NCI-H774 (cell line): ENCODE measurements around the gene SCFD1.
A peak's percentile ranks its signal among the peaks of the same experiment; 100 is the strongest.
"Not testable (repeated sequence)": the region's sequence is repeated elsewhere in the genome, so short reads cannot be mapped to it uniquely, and the experiment has no call there.

Experiments used
- DNase-seq: peaks from one replicate; lab custom pipeline; 2025; lab: John Stamatoyannopoulos, UW

SCFD1 gene

DNA sequence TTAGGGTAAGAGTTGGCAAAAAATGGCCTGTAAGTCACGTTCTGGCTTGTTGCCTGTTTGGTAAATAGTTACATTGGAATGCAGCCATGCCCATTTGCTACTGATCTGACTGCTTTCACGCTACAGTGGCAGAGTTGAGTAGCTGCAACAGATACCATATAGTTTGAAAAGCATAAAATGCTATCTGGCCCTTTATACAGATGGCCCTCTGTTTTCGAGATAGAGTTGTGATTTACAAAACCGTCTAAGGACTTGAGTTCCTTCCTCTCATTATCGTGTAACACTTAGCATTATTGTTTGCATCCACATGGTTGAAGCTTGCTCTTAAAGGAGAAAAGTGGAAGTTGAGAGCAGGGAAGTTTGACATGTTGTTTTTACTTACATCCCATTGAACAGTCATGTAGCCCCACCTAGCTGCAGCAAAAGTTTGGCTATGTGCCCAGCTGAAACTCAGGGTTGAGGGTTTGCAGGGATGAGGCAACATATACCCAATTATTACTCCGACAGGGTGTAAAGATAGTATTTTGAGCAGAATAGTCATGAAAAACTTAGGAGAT, 11.3 kb upstream of the SCFD1 start:
- peak; percentile 95 for DNase-seq

DNA sequence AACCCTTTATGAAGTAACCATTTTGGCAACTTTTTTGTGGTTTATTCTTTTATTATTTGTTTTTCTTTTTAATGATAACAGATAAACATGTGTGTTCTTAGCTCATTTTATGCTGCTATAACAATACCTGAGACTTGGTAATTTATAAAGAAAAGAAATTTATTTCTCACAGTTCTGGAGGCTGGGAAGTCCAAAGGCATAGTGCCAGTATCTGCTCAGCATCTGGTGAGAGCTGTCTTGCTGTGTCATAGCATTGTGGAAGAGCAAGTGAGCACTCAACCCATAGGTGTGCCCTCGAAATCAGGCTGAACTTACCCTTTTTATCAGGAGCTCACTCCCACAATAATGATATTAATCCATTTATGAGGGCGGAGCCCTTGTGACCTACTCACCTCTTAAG, 8.0 kb upstream of the SCFD1 start:
- no peak for DNase-seq

DNA sequence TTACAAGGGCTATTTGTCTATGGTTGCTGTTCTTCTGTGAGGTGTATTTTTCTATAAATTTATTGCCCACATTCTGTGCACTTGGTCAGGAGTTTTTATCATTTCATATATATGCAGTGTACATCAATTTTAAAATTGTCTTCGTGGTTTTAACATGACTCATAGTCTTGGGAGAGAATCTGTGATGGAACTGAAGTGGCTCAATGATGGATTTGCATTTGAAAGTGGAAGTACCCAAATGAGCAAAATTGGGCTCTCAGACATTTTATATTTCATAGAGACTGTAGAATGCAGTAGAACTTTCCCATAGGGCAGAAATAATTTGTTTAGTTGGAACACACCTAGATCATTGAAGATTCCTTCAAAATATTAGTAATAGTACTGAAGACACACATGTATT, 1.9 kb upstream of the SCFD1 start:
- no peak for DNase-seq

DNA sequence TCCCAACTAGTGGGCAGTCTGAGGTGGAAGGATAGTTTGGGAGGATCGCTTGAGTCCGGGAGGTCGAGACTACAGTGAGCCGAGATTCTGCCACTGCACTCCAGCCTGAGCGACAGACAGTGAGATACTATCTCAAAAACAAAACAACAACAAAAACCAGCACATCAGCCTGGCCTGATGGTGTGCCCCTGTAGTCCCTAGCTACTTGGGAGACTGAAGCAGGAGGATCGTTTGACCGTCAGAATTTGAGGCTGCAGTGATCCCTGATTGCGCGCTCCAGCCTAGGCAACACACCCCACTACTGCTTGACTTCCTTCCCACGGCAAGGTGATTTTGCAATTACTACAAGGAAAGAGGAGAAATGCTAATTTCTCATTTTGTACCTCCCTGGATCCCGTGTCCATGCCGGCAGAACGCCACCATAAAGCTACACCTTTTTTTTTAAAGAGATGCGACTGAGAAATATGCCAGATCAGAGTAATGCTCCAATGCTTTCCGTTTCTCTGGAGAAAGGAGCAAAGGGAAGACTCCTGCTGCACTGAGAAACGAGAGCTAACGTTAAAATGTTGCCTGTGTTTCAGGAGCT, 672 bp upstream of the SCFD1 start:
- DNase-seq = no peak

DNA sequence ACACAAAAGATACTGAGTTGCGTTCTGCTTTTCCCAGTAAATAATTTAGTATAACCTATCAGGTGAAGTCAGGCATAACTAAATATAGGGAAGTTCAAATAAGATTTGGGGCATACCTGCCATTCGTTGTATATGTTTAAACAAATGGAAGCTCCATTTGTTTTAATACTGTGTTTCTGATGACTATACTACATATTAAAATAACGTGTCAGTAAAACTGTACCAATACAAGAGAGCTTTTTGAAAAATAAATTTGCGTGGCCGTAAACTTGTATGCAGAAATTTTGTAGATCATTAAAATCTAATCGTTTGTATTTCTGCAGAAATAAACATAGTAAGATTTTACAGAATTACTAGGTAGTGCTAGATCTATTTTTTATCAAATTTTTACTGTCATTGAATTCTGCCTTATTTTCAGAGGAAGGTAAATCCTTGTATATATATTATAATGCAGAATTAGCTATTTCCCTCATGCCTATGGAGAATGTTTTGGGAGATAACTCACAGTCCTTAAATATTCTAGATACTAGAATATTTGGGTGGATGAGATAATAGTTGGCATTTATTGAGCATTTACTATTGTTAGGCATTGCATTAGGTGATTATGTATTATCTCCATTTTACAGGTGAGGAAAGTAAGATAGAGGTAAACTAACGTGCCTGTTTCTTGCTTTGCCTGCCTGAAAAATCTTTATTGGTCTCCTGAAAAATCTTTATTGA, 1.5 kb downstream of the SCFD1 start:
- DNase-seq = no peak

DNA sequence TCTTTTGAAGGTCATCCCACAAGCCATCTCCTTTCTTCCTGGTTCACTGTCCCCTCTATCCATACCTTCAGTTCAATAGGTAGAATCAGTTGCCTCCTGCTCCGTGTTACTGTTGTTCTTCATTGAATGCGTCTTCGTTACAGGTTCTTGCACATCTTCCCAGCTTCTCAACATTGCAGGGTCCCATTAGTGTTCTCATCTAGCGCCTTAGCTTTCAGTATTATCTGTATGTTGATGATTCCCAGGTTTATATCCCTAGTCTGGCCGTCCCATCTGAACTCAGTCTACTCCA, 2.0 kb downstream of the SCFD1 start:
- DNase-seq = no peak

DNA sequence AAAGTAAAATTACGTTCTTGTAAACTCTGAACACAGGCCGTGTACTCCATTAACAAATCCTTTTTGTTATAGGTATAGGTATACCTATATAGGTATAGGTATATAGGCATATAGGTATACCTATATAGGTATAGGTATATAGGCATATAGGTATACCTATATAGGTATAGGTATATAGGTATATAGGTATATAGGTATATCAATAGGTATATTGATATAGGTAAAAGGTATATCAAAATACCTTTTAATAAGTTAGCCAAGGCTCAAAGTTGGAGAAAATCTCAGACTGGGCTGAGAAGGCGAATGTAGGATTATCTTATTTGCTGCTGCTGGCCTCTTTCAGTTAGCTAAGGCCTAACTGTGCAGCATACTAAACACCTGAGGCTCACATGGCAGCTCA, 3.4 kb downstream of the SCFD1 start:
- DNase-seq = no peak

DNA sequence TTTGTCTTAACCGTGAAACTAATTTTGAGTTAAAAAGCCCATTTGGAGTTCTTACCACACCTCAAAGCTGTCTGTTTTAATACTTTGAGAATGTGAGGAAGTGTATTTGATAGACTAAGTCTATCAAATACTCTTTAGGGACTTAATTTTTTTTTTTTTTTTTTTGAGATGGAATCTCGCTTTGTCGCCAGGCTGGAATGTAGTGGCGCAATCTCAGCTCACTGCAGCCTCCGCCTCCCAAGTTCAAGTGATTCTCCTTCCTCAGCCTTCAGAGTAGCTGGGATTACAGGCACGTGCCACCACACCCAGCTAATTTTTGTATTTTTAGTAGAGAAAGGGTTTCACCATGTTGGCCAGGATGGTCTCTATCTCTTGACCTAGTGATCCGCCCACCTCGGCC, 7.3 kb downstream of the SCFD1 start:
- not testable (repeated sequence) for DNase-seq

DNA sequence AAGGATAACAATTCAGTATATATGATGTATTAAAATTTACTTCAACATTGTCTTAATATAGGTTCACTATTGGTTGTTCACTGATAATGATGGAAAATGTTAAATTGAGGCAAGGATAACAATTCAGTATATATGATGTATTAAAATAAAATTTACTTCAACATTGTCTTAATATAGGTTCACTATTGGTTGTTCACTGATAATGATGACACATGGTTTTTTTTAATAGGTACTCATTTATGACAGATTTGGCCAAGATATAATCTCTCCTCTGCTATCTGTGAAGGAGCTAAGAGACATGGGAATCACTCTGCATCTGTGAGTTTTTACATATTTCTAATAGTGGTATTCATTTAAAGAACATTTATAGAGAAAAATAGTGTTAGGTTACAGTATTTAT, 8.1 kb downstream of the SCFD1 start:
- no peak for DNase-seq

DNA sequence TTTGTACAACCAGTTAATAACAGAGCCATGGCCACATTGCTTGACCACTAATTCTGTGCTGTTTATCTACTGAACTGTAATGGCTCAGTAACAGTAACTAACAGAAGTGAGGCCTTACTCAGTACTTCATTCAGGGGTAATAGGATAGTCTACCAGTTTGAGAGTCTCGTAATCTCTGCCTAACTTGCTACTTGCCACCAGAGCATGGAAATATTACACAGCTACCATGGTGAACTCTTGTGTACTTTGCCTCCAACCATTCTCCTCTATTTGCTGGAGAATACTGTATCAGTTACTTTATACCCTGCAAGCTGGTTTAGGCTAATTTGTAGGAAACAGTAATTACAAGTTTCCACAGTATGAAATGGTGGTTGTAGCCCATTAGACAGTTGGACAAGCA, 10.6 kb downstream of the SCFD1 start:
- no peak for DNase-seq

DNA sequence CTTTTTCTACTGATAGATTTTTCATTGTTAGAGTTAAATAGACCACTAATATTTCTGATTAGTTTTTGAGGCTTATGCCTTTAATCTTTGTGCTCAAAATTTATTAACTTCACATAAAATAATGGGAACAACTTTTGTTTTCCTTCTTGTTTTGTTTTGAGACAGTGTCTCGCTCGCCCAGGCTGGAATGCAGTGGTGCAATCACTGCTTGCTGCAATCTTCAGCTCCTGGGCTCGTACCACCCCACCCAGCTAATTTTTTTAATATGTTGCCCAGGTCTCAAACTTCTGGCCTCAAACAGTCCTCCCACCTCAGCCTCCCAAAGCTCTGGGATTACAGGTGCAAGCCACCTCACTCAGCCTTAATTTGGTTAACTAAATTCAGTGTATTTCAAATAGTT, 16.8 kb downstream of the SCFD1 start:
- no peak for DNase-seq

DNA sequence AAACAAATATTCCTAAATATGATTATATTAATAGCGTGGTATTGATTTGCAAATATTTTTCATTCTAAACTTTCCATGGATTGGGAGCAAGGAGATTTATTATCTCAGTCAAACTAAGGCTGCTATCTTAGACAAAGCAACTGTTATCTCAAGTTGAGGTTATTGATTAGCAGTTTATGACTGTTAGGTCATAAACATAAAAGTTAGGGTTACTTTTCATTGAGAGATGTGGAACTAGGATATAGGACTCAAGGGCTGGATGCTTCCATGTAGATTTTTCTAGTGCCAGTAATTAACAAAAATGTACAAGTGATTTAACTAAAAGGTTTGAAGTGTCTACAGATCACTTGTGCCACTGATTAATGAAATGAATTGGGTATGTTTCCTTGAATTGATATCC, 19.1 kb downstream of the SCFD1 start:
- no peak for DNase-seq

DNA sequence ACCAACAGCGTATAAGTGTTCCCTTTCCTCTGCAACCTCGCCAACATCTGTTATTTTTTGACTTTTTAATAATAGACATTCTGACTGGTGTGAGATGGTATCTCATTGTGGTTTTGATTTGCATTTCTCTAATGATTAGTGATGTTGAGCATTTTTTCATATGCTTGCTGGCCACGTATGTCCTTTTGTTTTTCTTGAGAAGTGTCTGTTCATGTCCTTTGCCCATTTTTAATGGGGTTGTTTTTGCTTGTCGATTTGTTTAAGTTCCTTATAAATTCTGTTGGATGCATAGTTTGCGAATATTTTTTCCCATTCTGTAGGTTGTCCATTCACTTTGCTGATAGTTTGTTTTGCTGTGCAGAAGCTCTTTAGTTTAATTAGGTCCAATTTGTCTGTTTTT, 22.3 kb downstream of the SCFD1 start:
- not testable (repeated sequence) for DNase-seq

DNA sequence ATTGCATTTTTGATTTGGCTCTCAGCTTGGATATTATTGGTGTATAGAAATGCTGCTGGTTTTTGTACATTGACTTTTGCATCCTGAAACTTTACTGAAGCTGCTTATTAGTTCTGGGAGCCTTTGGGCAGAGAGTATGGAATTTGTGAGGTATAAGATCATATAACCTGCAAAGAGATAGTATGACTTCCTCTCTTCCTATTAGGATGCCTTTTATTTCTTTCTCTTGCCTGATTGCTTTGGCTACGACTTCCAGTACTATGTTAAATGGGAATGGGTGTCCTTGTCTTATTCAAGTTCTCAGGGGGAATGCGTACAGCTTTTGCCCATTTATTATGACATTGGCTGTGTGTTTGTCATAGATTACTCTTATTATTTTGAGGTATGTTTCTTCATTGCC, 23.5 kb downstream of the SCFD1 start:
- no peak for DNase-seq

DNA sequence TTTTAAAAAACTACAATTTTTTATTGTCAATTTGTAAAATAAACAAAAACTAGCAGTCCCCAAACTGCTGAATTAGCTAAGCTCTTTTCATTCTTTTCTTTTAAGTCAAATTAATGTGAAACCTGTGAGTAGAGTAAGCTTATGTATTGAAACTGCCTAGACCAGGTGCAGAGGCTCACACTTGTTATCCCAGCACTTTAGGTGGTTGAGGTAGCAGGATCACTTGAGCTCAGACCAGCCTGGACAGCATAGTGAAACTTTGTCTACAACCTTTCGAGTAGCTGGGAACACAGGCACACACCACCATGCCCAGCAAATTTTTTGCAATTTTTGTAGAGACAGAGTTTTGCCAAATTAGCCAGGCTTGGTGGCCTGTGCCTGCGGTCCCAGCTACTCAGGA, 26.4 kb downstream of the SCFD1 start:
- no peak for DNase-seq

DNA sequence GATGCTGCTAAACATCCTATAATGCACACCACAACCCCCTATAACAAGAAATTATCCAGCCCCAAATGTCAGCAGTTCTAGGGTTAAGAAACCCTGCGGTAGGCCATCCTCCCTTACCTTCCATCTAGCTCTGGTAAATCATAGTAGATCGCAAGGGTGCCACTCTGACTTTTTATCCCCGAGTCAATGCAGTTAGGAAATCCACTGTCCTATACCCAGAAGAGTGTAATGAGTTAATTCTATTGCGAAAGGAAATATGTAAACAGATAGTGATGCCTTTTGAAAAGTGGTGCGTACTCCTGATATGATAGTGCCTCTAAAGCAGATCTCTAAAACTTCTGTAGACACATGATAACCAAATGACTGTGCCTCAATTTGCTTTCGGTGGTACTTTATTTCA, 29.8 kb downstream of the SCFD1 start:
- no peak for DNase-seq

DNA sequence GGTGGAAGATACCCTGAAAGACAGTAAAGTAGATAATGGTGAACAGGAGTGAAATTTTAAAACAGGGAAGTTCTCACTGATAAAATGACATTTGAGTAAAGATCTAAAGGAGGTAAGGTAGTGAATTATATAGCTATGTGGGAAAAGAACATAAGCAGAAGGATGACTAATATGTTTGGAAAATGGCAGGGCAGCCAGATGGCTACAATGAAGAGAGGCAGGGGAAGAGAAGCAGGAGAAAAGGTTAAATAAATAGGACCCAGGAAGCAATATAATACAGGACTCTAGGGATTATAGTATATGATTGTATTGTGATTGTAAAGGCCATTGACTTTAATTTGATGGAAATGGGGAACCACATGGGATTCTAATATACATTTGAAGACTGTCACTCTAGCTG, 33.0 kb downstream of the SCFD1 start:
- no peak for DNase-seq

DNA sequence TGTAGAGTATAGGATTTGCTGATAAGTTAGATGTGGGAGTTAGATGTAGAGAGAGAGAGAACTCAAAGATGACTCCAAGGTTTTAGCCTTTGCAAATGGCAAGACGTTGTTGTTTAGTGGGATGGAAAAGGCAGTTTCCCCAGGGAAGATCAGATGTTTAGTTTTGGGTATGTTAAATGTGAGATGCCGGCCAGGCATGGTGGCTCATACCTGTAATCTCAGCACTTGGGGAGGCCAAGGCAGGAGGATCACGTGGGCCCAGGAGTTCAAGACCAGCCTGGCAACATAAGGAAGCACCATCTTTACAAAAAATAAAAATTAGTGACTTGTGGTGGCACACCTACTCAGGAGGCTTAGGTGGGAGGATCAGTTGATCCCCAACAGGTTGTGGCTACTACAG, 33.5 kb downstream of the SCFD1 start:
- DNase-seq = no peak

DNA sequence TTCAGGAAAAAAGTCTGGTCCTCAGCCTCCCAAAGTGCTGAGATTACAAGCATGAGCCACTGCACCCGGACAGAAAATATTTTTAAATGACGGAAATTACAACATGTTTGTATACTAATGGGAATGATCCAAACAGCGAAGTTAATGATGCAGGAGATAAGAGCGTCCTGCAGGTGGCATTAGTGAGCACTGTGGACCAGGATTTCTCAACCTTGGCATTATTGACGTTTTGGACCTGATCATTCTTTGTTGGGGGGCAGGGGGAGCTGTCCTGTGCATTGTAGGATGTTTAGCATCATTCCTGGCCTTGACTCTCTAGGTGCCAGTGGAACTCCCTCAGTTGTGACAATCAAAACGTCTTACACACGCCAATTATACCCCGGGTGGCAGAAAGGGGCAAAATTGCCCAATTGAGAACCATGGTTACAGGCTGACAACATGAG, 34.1 kb downstream of the SCFD1 start:
- no peak for DNase-seq

DNA sequence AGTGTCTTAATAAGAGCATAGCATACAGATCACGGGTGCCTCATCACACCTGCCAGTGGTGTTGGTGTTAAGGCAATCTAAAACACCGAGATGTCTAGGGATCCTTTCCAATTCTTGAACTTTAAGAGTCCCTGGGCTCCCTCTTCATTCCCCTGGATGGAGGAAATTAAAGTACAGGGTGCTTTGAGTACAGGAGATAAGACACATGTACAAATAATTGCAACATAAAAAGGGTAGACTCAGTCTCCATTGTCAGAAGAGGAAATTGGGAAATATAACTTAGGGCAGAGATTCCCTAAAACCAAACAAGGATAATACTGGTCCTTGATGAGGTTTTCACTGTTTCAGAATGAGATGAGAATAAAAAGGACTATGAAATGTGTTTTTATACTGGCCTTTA, 34.9 kb downstream of the SCFD1 start:
- no peak for DNase-seq

DNA sequence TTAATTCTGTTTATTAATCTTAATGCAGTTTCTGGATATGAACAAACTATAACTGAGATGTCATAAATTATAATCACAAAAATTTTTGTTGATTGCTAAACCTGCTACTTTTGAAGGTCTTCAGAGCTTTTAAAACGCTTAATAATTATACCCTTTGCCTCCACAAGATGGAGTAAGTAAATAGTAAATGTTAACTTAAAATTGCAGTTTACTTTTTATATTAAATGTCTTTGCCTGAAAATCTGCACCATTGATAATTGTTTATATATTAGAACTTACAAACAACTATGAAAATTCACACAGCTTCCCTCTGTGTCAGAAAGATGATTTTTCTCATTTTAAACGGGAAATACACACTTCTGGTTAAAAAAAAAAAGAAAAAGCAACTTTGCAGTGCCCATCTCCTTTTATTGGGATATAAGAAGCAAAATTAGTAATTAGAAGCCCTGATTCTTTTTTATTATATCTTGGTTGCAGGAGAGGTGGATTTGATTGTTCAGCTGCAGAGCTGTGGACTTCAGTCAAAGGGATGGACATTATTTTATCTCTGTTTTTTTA, 35.6 kb downstream of the SCFD1 start:
- no peak for DNase-seq

DNA sequence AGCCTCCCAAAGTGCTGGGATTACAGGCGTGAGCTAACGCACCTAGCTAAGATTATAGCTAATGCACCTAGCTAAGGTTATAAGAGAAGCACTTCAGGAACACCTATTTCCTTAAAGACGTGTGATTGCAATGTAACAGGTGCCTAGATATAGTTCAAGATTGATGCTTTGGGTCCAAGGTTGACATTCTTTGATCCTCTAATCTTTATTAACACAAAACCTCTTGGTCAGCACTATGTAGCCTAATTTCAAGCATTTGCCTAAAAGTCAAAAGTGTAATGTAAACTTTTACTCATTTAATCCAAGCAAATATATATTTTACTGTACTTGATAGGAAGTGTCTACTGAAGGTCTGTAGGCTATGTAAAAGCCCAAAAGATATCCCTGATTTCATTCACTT, 36.5 kb downstream of the SCFD1 start:
- no peak for DNase-seq

DNA sequence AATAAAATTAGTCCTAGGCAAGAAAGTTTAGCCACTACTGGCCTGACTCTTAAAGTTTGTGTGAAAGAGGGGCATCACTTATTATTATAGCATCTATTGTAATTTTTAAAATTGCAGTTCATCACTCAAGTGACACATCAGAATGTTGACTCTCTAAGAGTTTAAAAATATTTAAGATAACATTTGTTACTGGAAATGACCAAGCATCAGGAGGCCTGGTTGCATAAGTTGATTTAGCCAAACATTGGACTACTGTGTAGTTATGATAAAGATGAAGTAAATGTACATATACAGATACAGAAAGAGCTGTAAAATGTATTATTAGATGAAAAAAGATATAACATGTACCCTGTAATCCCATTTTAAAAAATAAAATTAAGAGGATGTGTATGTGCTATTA, 47.5 kb downstream of the SCFD1 start:
- no peak for DNase-seq

DNA sequence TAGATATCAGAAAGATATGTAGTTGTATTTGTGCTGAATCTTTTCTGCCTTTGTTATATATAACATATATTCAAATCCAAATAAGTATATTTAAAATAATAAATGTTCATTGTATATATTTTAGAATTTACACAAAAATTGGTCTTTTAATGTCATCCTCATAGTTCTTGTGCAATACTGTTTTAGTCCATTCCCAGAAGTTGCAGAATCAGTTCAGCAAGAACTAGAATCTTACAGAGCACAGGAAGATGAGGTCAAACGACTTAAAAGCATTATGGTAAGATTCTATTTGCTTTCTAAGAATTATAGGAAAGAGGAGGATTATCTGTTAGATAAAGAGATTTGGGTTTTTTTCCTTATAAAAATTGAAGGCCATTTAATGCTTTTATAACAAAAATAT, 51.0 kb downstream of the SCFD1 start:
- DNase-seq = no peak
